Measurements from ENCODE around the gene ANO5. TPM values are rescaled to one million over a fixed set of nuclear protein-coding genes. Genes with fewer than 3 reads are reported as not detected.
A peak's percentile ranks its signal among the peaks of the same experiment; 100 is the strongest.

The ANO5 gene
- total RNA-seq, 1 experiment from 2014 or later: 6.3 TPM

- Mint-ChIP-seq H3K4me1 (peaks cover 14% of the 10 kb centered on the region), H3K36me3 (peaks cover 2% of the 10 kb centered on the region; the same call in 1 of the 2 replicates), H3K9me3 (no peaks in the 10 kb centered on the region), H3K4me3 (no peak overlapping the region), H3K27ac (no peak overlapping the region), H3K27me3 (ENCODE audit: low read depth) (no peaks in the 10 kb centered on the region)
- POLR2A ChIA-PET: interaction anchor here (0.7 kb wide), 1 partner anchor 390 kb away, joined by 4 read pairs; no protein-coding TSS in a partner anchor
- CTCF ChIA-PET: interaction anchor here (0.5 to 2.0 kb wide), 27 partner anchors 9 to 585 kb away, joined by 3 to 21 read pairs (median 4); partner anchors contain the start of genes ANO5 and SVIP
- DNase-seq (ENCODE audit: low spot score): peak; percentile 46
- peak; percentile 100 for ATAC-seq
- no peak for TF ChIP-seq ZNF425 (CRISPR knock-in tag; conservative IDR thresholded peaks at IDR 0.05)
- no peak for TF ChIP-seq FOXP4 (CRISPR knock-in tag; IDR thresholded peaks at IDR 0.05)
- TF ChIP-seq ZNF281 (CRISPR knock-in tag; IDR thresholded peaks at IDR 0.05): no peak
- peak; percentile 33; the same call in 1 of the 2 replicates for TF ChIP-seq CTCF (IDR thresholded peaks at IDR 0.05)
Measured at GRCh38 chr11:22244986-22245592, 52.2 kb downstream of the ANO5 start.

- H3K27ac Mint-ChIP-seq: no peak overlapping the region; the same call in 1 of the 2 replicates
- TF ChIP-seq AR (CRISPR knock-in tag; IDR thresholded peaks at IDR 0.05): no peak
- TF ChIP-seq ATF2 (CRISPR knock-in tag; IDR thresholded peaks at IDR 0.05; ENCODE audit: borderline replicate concordance, low read depth): no peak
- TF ChIP-seq PREB (CRISPR knock-in tag; IDR thresholded peaks at IDR 0.05; ENCODE audit: borderline replicate concordance): no peak
- no peak for TF ChIP-seq MAX (CRISPR knock-in tag; IDR thresholded peaks at IDR 0.05)
- TF ChIP-seq GTF2I (CRISPR knock-in tag; conservative IDR thresholded peaks at IDR 0.05): no peak
- TF ChIP-seq AFF4 (CRISPR knock-in tag; IDR thresholded peaks at IDR 0.05; ENCODE audit: borderline replicate concordance): no peak
- TF ChIP-seq E2F4 (CRISPR knock-in tag; IDR thresholded peaks at IDR 0.05; ENCODE audit: borderline replicate concordance, low read depth): no peak
Measured at GRCh38 chr11:22246992-22247391, 54.1 kb downstream of the ANO5 start.

More at GRCh38 chr11:22246992-22247391, 54.1 kb downstream of the ANO5 start:
- no peak for DNase-seq (ENCODE audit: low spot score)
- Mint-ChIP-seq H3K36me3 (0 out of 2 replicates have a peak, but pooled peaks cover 3% of the 10 kb centered on the region), H3K4me3 (no peak overlapping the region), H3K27me3 (ENCODE audit: low read depth) (no peaks in the 10 kb centered on the region), H3K4me1 (peaks cover 14% of the 10 kb centered on the region), H3K9me3 (no peaks in the 10 kb centered on the region)
- ChIA-PET POLR2A (no interaction called here), CTCF (no interaction called here)
- no peak for ATAC-seq

Data from WTC11 (cell line).